HUES6 (cell line): ENCODE results near the gene PRSS2.
A peak's percentile ranks its signal among the peaks of the same experiment; 100 is the strongest.

Source experiments
- H3K27ac ChIP-seq: 2 replicates; pipeline ENCODE4 v1.7.0; 2013; ENCODE audit warnings: low read depth, mild to moderate bottlenecking, low read length, inconsistent platforms
- H3K27me3 ChIP-seq: 2 replicates; pipeline ENCODE4 v1.6.1; 2013; ENCODE audit warnings: low read length; ENCODE audit not compliant: control insufficient read depth, insufficient read depth
- H3K36me3 ChIP-seq: 2 replicates; pipeline ENCODE4 v1.6.1; 2013; ENCODE audit warnings: low read length; ENCODE audit not compliant: control insufficient read depth, insufficient read depth
- H3K4me1 ChIP-seq: 2 replicates; pipeline ENCODE4 v1.6.1; 2013; ENCODE audit warnings: low read length; ENCODE audit not compliant: control insufficient read depth, insufficient read depth
- H3K4me3 ChIP-seq: 2 replicates; pipeline ENCODE4 v1.5.1; 2013; ENCODE audit warnings: low read depth, low read length
- H3K9ac ChIP-seq: one replicate; pipeline ENCODE4 v1.6.1; 2013; ENCODE audit warnings: mild to moderate bottlenecking, low read length
- H3K9me3 ChIP-seq: 2 replicates; pipeline ENCODE4 v1.6.1; 2013; ENCODE audit warnings: low read depth, low read length; ENCODE audit not compliant: control insufficient read depth, insufficient read depth

The PRSS2 gene

GRCh38 chr7:142813226-142813625 lies 42.5 kb downstream of the PRSS2 start:
- peak overlapping the region; percentile 31; the same call in 1 of the 2 replicates for H3K27ac ChIP-seq
- peaks cover 64% of the 10 kb centered on the region for H3K27me3 ChIP-seq
- H3K9me3 ChIP-seq: no peaks in the 10 kb centered on the region
- H3K36me3 ChIP-seq: no peaks in the 10 kb centered on the region
- peak overlapping the region; percentile 46 for H3K4me3 ChIP-seq
- peaks cover 25% of the 10 kb centered on the region for H3K4me1 ChIP-seq
- peak overlapping the region; percentile 36 for H3K9ac ChIP-seq

GRCh38 chr7:142813699-142814098 lies 42.9 kb downstream of the PRSS2 start:
- peak overlapping the region; percentile 46 for H3K4me3 ChIP-seq
- H3K4me1 ChIP-seq: peaks cover 25% of the 10 kb centered on the region
- H3K9ac ChIP-seq: no peak overlapping the region
- H3K9me3 ChIP-seq: no peaks in the 10 kb centered on the region
- peaks cover 61% of the 10 kb centered on the region for H3K27me3 ChIP-seq
- no peaks in the 10 kb centered on the region for H3K36me3 ChIP-seq
- H3K27ac ChIP-seq: 0 out of 2 replicates have a peak overlapping the region, but pooled peaks have one; percentile 31

GRCh38 chr7:142814451-142814850 lies 43.7 kb downstream of the PRSS2 start:
- Histone ChIP-seq H3K9me3 (no peaks in the 10 kb centered on the region), H3K4me3 (no peak overlapping the region), H3K27me3 (peaks cover 53% of the 10 kb centered on the region), H3K4me1 (peaks cover 28% of the 10 kb centered on the region), H3K27ac (no peak overlapping the region), H3K9ac (no peak overlapping the region), H3K36me3 (no peaks in the 10 kb centered on the region)

- Histone ChIP-seq H3K9ac (no peak overlapping the region), H3K9me3 (no peaks in the 10 kb centered on the region), H3K4me1 (peaks cover 30% of the 10 kb centered on the region), H3K36me3 (no peaks in the 10 kb centered on the region), H3K4me3 (no peak overlapping the region), H3K27me3 (peaks cover 46% of the 10 kb centered on the region), H3K27ac (no peak overlapping the region)
These were observed 44.4 kb downstream of the PRSS2 start for GRCh38 chr7:142815134-142815533.

- H3K4me1 ChIP-seq: peaks cover 24% of the 10 kb centered on the region
- peaks cover 3% of the 10 kb centered on the region; the same call in 1 of the 2 replicates for H3K9me3 ChIP-seq
- H3K4me3 ChIP-seq: no peak overlapping the region
- H3K9ac ChIP-seq: no peak overlapping the region
- no peak overlapping the region for H3K27ac ChIP-seq
- H3K36me3 ChIP-seq: no peaks in the 10 kb centered on the region
- H3K27me3 ChIP-seq: peaks cover 31% of the 10 kb centered on the region; the same call in 1 of the 2 replicates
These were observed 46.7 kb downstream of the PRSS2 start for GRCh38 chr7:142817506-142817905.

- Histone ChIP-seq H3K4me1 (peaks cover 5% of the 10 kb centered on the region; the same call in 1 of the 2 replicates), H3K9ac (no peak overlapping the region), H3K9me3 (peaks cover 3% of the 10 kb centered on the region; the same call in 1 of the 2 replicates), H3K36me3 (no peaks in the 10 kb centered on the region), H3K4me3 (no peak overlapping the region), H3K27ac (no peak overlapping the region), H3K27me3 (peaks cover 27% of the 10 kb centered on the region; the same call in 1 of the 2 replicates)
These were observed 48.8 kb downstream of the PRSS2 start for GRCh38 chr7:142819530-142819929.

GRCh38 chr7:142822714-142823113 lies 51.9 kb downstream of the PRSS2 start:
- Histone ChIP-seq H3K9me3 (peaks cover 9% of the 10 kb centered on the region; the same call in 1 of the 2 replicates), H3K4me3 (no peak overlapping the region), H3K36me3 (no peaks in the 10 kb centered on the region), H3K9ac (no peak overlapping the region), H3K27me3 (0 out of 2 replicates have a peak, but pooled peaks cover 6% of the 10 kb centered on the region), H3K4me1 (peaks cover 5% of the 10 kb centered on the region; the same call in 1 of the 2 replicates), H3K27ac (no peak overlapping the region)
